Loucy (cell line): ENCODE data around the gene CCDC92.

ENCODE experiments used
- H2AFZ ChIP-seq: fragments of 200-600 bp; sonication (generic); 2 replicates; pipeline ENCODE4 v1.6.0; 2016; ENCODE audit warnings: antibody characterized with exemption, mild to moderate bottlenecking, low read length, moderate library complexity
- H3F3A ChIP-seq: fragments of 200-600 bp; 2 replicates; pipeline ENCODE4 v1.6.0; 2016; ENCODE audit warnings: antibody characterized with exemption, low read depth, mild to moderate bottlenecking
- H3K27me3 ChIP-seq: fragments of 200-600 bp; sonication (generic); 2 replicates; pipeline ENCODE4 v1.6.1; 2014; ENCODE audit warnings: low read length, mild to moderate bottlenecking; ENCODE audit not compliant: insufficient read depth, poor library complexity, severe bottlenecking
- H3K36me3 ChIP-seq: fragments of 200-600 bp; sonication (generic); 2 replicates; pipeline ENCODE4 v1.6.1; 2016; ENCODE audit warnings: low read length; ENCODE audit not compliant: insufficient read depth
- H3K4me1 ChIP-seq: fragments of 200-600 bp; sonication (generic); 2 replicates; pipeline ENCODE4 v1.5.1; 2014; ENCODE audit warnings: low read length, mild to moderate bottlenecking; ENCODE audit not compliant: insufficient read depth, poor library complexity, severe bottlenecking
- H3K4me2 ChIP-seq: fragments of 200-600 bp; sonication (generic); 2 replicates; pipeline ENCODE4 v1.6.0; 2014; ENCODE audit warnings: antibody characterized with exemption, low read length, low read depth, mild to moderate bottlenecking; ENCODE audit not compliant: poor library complexity, severe bottlenecking
- H3K4me3 ChIP-seq: fragments of 200-600 bp; sonication (generic); 2 replicates; pipeline ENCODE4 v1.5.1; 2014; ENCODE audit warnings: low read length, mild to moderate bottlenecking, mixed read lengths; ENCODE audit not compliant: poor library complexity, severe bottlenecking
- H3K79me2 ChIP-seq: fragments of 200-600 bp; sonication (generic); 2 replicates; pipeline ENCODE4 v1.6.1; 2014; ENCODE audit warnings: low read length; ENCODE audit not compliant: insufficient read depth
- H3K9ac ChIP-seq: fragments of 200-600 bp; sonication (generic); 2 replicates; pipeline ENCODE4 v1.6.0; 2014; ENCODE audit warnings: mild to moderate bottlenecking, low read depth, low read length, moderate library complexity; ENCODE audit not compliant: poor library complexity, severe bottlenecking
- H3K9me2 ChIP-seq: fragments of 200-600 bp; sonication (generic); replicated peaks from 2 replicates; pipeline ENCODE4 v1.6.1; 2016; ENCODE audit warnings: low read depth, low read length, mixed read lengths
- H3K9me3 ChIP-seq: fragments of 200-600 bp; sonication (generic); 2 replicates; pipeline ENCODE4 v1.6.1; 2014; ENCODE audit warnings: mild to moderate bottlenecking, antibody characterized with exemption, low read length, low read depth; ENCODE audit not compliant: insufficient read depth
- H4K20me1 ChIP-seq: fragments of 200-600 bp; sonication (generic); 2 replicates; pipeline ENCODE4 v1.6.0; 2014; ENCODE audit warnings: antibody characterized with exemption, low read length, mild to moderate bottlenecking; ENCODE audit not compliant: insufficient read depth, poor library complexity, severe bottlenecking
- EZH2phosphoT487 ChIP-seq: fragments of 200-600 bp; IDR thresholded peaks from 2 replicates; pipeline ENCODE4 v1.6.1; 2018; ENCODE audit warnings: antibody characterized with exemption, mild to moderate bottlenecking, moderate library complexity, borderline replicate concordance
- TF ChIP-seq, protein P1 (sequence below): fragments of 200-600 bp; sonication (generic); conservative IDR thresholded peaks from 2 replicates; pipeline ENCODE4 v1.5.1; 2014; ENCODE audit warnings: mild to moderate bottlenecking, antibody characterized with exemption, low read length

CCDC92 gene, protein sequence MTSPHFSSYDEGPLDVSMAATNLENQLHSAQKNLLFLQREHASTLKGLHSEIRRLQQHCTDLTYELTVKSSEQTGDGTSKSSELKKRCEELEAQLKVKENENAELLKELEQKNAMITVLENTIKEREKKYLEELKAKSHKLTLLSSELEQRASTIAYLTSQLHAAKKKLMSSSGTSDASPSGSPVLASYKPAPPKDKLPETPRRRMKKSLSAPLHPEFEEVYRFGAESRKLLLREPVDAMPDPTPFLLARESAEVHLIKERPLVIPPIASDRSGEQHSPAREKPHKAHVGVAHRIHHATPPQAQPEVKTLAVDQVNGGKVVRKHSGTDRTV

DNA sequence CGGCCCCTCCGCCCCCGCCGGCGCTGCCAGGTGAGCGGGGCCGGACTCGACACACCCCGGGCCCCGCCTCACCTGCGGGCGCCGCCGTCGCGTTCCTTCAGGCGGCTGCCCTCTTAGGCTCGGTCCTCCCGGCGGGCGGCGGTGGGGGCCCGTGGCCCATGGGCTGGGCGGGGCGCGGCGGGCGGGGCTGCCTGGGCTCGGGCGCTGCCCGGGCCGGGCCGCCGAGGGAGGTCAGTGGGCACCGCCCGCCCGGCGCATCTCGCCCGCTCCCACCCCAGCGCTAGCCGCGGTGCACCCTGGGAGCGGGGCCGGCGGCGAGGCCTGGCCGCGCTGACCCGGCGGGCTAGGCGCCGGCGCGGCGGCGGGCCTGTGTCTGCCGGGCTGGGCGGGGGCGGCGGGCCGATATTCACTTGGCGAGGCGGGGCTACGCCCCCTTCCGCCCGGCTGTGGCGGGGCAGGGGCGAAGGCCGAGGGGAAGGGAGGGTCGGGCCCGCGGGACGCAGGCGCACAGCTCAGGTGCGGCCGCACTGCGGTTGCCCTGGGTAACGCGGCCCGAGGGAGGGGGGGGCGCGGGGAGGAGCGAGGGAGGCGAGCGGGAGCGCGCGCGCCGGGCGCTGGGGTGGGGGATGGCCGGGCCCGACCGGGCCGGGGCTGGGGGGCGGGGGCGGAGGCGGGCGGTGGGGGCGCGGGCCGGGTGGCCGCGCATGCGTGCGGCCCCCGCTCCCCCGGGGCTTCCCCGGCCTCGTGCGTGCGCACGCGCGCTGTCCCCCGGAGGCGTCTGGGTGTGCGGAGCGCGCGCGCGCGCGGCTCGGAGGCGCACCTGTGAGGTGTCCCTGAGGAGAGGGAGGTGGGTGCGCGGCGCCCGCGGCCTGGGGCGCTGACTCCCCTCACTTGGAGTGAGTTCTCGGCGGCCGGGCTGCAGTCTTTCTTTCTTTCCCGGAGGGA is at the start of gene CCDC92, which contains the start of gene ZNF664:
Gene CCDC92 (minus strand): TSS at position 375 of the 945 bp plus-strand sequence. CDS start 28,526 bp downstream, outside the sequence.
Gene ZNF664 (plus strand): TSS at position 759 of the 945 bp plus-strand sequence. CDS start 38,930 bp downstream, outside the sequence.
- Histone ChIP-seq H3F3A (no peaks in the 10 kb centered on the region; the same call in 1 of the 2 replicates), H3K9me3 (no peaks in the 10 kb centered on the region), H3K4me2 (peak within 1 kb of the TSS; percentile 94), H3K4me3 (peak within 1 kb of the TSS; percentile 77), H3K9me2 (no peaks in the 10 kb centered on the region), H3K79me2 (peaks cover 41% of the 10 kb centered on the region), H2AFZ (peak within 1 kb of the TSS; percentile 55), H3K36me3 (no peaks in the 10 kb centered on the region), H3K4me1 (peaks cover 33% of the 10 kb centered on the region), H3K9ac (peak within 1 kb of the TSS; percentile 74), H3K27me3 (no peaks in the 10 kb centered on the region), H4K20me1 (peaks cover 32% of the 10 kb centered on the region)
- TF ChIP-seq, protein P1, sequence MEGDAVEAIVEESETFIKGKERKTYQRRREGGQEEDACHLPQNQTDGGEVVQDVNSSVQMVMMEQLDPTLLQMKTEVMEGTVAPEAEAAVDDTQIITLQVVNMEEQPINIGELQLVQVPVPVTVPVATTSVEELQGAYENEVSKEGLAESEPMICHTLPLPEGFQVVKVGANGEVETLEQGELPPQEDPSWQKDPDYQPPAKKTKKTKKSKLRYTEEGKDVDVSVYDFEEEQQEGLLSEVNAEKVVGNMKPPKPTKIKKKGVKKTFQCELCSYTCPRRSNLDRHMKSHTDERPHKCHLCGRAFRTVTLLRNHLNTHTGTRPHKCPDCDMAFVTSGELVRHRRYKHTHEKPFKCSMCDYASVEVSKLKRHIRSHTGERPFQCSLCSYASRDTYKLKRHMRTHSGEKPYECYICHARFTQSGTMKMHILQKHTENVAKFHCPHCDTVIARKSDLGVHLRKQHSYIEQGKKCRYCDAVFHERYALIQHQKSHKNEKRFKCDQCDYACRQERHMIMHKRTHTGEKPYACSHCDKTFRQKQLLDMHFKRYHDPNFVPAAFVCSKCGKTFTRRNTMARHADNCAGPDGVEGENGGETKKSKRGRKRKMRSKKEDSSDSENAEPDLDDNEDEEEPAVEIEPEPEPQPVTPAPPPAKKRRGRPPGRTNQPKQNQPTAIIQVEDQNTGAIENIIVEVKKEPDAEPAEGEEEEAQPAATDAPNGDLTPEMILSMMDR, result no peak
- TF ChIP-seq EZH2phosphoT487, result no peak

DNA sequence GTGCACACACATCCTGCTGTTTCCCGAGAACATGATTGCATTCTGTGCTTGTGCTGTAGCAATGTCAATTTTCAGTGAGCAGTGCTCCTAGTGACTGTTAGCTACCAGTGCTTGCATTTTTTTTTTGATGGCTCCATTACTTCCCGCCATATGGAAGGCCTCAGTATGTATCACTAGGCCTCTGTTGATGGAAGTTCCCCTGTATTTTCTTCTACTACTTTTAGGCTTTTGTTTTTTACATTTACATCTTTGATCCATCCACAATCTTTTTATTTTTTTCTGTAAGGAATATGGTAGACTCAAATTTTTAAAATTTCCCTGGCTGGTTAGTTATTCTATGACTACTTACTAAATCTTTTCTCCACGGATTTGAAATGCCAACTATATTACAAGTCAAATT is 49.5 kb upstream of the CCDC92 start:
- H3K36me3 ChIP-seq, result no peaks in the 10 kb centered on the region
- no peak overlapping the region for H3K4me3 ChIP-seq
- TF ChIP-seq, protein P1, result no peak
- no peak for TF ChIP-seq EZH2phosphoT487
- no peaks in the 10 kb centered on the region for H3K27me3 ChIP-seq
- no peaks in the 10 kb centered on the region for H4K20me1 ChIP-seq
- no peaks in the 10 kb centered on the region for H3F3A ChIP-seq
- H2AFZ ChIP-seq, result no peak overlapping the region
- H3K4me2 ChIP-seq, result no peak overlapping the region
- no peak overlapping the region for H3K9ac ChIP-seq
- no peaks in the 10 kb centered on the region for H3K9me3 ChIP-seq
- no peaks in the 10 kb centered on the region for H3K9me2 ChIP-seq
- peaks cover 4% of the 10 kb centered on the region for H3K4me1 ChIP-seq
- H3K79me2 ChIP-seq, result no peaks in the 10 kb centered on the region

- Histone ChIP-seq H3K79me2 (no peaks in the 10 kb centered on the region), H3K4me1 (peaks cover 4% of the 10 kb centered on the region), H3K9me2 (no peaks in the 10 kb centered on the region), H3K9ac (no peak overlapping the region), H3K4me3 (no peak overlapping the region), H3F3A (no peaks in the 10 kb centered on the region), H4K20me1 (no peaks in the 10 kb centered on the region), H3K36me3 (no peaks in the 10 kb centered on the region), H3K9me3 (no peaks in the 10 kb centered on the region), H3K4me2 (no peak overlapping the region), H3K27me3 (no peaks in the 10 kb centered on the region), H2AFZ (no peak overlapping the region)
- TF ChIP-seq, protein P1, result no peak
- TF ChIP-seq EZH2phosphoT487, result no peak
Measured at GRCh38 chr12:124021007-124021406, 48.4 kb upstream of the CCDC92 start.
